Neuron (in vitro differentiated cells): ENCODE data around the gene PARD3B.

Source experiments
- H2AFZ ChIP-seq: one replicate; pipeline ENCODE4 v1.6.1; 2013; ENCODE audit warnings: low read depth, mild to moderate bottlenecking, inconsistent platforms, low read length, moderate library complexity
- H3K27me3 ChIP-seq: one replicate; pipeline ENCODE4 v1.6.1; 2013; ENCODE audit warnings: low read length; ENCODE audit not compliant: insufficient read depth
- H3K36me3 ChIP-seq: one replicate; pipeline ENCODE4 v1.6.1; 2013; ENCODE audit warnings: low read length; ENCODE audit not compliant: insufficient read depth
- H3K4me1 ChIP-seq: one replicate; pipeline ENCODE4 v1.6.1; 2013; ENCODE audit warnings: low read length; ENCODE audit not compliant: insufficient read depth
- H3K4me3 ChIP-seq: 2 replicates; pipeline ENCODE4 v1.5.1; 2013; ENCODE audit warnings: mild to moderate bottlenecking, low read length, moderate library complexity
- H3K9me3 ChIP-seq: one replicate; pipeline ENCODE4 v1.6.1; 2013; ENCODE audit warnings: low read length

PARD3B gene

DNA sequence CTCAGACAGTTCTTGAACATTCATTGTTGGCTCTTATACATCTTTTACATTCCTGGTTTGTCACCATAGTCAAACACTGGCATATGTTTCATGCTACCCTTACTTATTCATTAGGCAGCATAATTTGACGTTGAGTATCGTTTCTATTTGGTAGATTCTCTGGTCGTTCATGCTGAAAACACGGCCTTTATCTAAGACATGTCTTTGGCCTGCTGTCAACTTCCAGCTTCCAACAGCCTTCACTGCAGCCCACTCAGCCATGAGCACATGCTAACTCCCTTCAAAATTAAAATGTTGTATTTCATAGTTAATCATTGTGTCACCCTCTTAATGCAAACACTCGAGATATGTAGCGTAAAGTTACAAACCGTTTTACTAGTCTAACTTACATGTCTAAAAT is 644.0 kb downstream of the PARD3B start:
- Histone ChIP-seq H3K9me3 (no peaks in the 10 kb centered on the region), H3K27me3 (no peaks in the 10 kb centered on the region), H2AFZ (no peak overlapping the region), H3K4me1 (peaks cover 19% of the 10 kb centered on the region), H3K4me3 (no peak overlapping the region), H3K36me3 (peaks cover 6% of the 10 kb centered on the region)

- Histone ChIP-seq H3K4me3 (no peak overlapping the region), H2AFZ (no peak overlapping the region), H3K4me1 (peaks cover 19% of the 10 kb centered on the region), H3K9me3 (no peaks in the 10 kb centered on the region), H3K36me3 (peaks cover 6% of the 10 kb centered on the region), H3K27me3 (no peaks in the 10 kb centered on the region)
Measured at GRCh38 chr2:205190528-205190927, 645.3 kb downstream of the PARD3B start.

DNA sequence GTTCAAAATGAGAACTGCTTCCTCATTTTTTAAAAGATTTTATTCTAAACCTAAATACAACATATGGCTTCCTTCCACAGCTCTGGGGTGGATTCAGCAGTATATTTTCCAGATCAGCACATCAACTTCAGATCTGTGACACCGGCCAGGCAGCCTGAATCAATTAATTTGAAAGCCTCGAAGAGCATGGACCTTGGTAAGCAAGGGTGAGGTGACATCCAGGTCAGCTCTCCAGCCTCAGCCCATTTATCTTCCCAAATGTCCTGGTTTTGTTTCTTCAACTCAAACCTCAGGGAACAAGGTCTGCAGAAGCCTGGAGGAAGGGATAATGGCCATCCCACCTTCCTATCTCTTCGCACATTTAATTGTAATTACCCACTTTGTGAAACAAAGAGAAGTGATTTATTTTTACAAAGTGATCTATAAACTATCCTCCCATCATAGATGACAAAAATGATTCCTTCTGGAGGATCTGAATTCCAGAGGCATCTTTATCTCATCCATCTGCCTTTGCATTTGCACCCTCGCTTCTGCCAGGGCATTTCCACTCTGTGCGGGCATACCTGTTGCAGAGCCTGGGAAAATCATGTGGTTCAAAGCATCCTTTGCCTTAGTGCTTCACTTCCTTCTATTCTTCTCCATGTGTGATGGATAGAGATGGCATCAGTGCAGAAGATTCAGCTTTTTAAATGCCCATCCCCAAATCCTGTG is 648.0 kb downstream of the PARD3B start:
- no peaks in the 10 kb centered on the region for H3K9me3 ChIP-seq
- H3K4me1 ChIP-seq: peaks cover 18% of the 10 kb centered on the region
- peaks cover 6% of the 10 kb centered on the region for H3K36me3 ChIP-seq
- no peak overlapping the region for H3K4me3 ChIP-seq
- H2AFZ ChIP-seq: no peak overlapping the region
- H3K27me3 ChIP-seq: no peaks in the 10 kb centered on the region

GRCh38 chr2:205193836-205194228 is 648.6 kb downstream of the PARD3B start:
- no peaks in the 10 kb centered on the region for H3K27me3 ChIP-seq
- H3K36me3 ChIP-seq: peaks cover 6% of the 10 kb centered on the region
- no peak overlapping the region for H3K4me3 ChIP-seq
- H2AFZ ChIP-seq: no peak overlapping the region
- H3K9me3 ChIP-seq: no peaks in the 10 kb centered on the region
- peaks cover 13% of the 10 kb centered on the region for H3K4me1 ChIP-seq

- H3K9me3 ChIP-seq: no peaks in the 10 kb centered on the region
- H3K36me3 ChIP-seq: peaks cover 5% of the 10 kb centered on the region
- no peak overlapping the region for H2AFZ ChIP-seq
- H3K4me3 ChIP-seq: no peak overlapping the region
- peaks cover 5% of the 10 kb centered on the region for H3K4me1 ChIP-seq
- H3K27me3 ChIP-seq: no peaks in the 10 kb centered on the region
Measured at GRCh38 chr2:205197468-205198139, 652.3 kb downstream of the PARD3B start.

DNA sequence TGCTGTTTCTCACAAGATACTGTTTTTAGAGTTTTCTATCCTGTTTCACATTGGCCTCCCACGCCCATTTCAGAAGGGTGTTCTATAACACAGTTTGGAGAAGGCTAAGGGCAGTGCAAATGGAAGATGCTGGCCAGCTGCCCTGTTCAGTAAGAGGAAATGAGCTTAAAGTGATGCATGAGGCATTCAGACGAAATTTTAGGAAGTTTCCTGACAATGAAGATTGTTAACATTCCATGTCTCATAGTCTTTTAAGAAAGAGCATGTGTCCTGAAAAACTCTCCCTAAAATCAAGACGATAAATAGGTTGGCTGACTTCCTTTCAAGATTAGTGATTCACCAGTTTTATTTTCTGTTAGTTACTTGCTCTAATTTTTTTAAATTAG is 652.9 kb downstream of the PARD3B start:
- Histone ChIP-seq H3K27me3 (no peaks in the 10 kb centered on the region), H2AFZ (no peak overlapping the region), H3K36me3 (peaks cover 4% of the 10 kb centered on the region), H3K4me3 (no peak overlapping the region), H3K9me3 (no peaks in the 10 kb centered on the region), H3K4me1 (peaks cover 5% of the 10 kb centered on the region)

GRCh38 chr2:205199165-205199850 is 654.0 kb downstream of the PARD3B start:
- Histone ChIP-seq H3K4me3 (no peak overlapping the region), H2AFZ (no peak overlapping the region), H3K27me3 (no peaks in the 10 kb centered on the region), H3K36me3 (no peaks in the 10 kb centered on the region), H3K9me3 (no peaks in the 10 kb centered on the region), H3K4me1 (peaks cover 5% of the 10 kb centered on the region)

DNA sequence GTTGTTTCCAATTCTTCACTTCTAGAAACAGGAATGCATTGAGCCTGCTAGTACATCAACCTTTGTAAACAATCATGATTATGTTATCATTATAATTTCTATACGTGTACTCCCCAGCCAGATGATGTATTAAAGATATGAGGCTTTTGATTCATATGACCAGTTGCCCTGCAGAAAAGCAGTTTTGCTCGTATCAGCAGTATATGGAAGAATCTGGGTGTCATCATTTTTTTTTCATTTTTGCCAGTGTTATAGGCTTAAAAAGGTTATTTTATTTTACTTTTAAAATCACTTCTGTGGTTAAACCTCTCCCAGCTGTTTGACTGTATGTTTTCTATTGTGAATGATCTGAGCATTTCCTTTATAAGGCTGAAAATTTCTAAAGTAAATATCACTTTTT is 665.2 kb downstream of the PARD3B start:
- H3K36me3 ChIP-seq: no peaks in the 10 kb centered on the region
- no peaks in the 10 kb centered on the region for H3K27me3 ChIP-seq
- H3K9me3 ChIP-seq: no peaks in the 10 kb centered on the region
- no peak overlapping the region for H2AFZ ChIP-seq
- no peaks in the 10 kb centered on the region for H3K4me1 ChIP-seq
- H3K4me3 ChIP-seq: no peak overlapping the region

DNA sequence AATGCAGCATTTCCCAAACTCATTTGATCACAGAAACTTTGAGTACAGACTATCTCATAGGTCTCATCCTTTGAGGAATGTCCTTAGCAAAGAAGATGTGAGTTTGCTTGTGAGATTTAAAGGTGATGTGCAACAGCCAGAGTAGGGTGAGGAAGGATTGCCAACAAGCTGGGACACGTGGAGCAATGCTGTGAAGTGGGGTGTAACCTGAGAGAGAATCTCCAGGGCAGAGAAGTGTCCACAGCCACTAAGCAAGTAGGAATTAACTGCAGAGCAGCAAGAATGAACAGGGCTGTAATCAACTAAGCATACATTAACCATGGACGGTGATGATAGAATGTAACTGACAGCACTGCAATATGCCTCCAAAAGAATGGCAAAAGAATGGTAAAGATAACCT is 667.1 kb downstream of the PARD3B start:
- H3K4me3 ChIP-seq: no peak overlapping the region

DNA sequence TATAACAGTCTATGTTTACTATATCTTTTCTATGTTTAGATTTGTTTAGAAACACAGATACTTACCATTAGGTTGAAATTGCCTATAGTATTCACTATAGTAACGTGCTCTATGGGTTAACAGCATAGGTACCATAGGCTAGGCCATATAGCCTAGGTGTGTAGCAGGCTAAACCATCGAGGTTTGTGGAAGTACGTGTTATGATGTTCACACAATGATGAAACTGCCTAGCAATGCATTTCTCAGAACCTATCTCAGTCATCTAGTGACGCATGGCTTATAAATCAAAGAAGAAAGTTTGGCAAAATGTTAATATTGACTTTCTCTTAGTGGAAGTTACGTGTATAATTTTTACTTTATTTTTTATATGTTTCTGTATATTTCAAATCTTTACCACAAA is 670.8 kb downstream of the PARD3B start:
- Histone ChIP-seq H3K9me3 (no peaks in the 10 kb centered on the region), H3K4me3 (no peak overlapping the region), H3K27me3 (no peaks in the 10 kb centered on the region), H2AFZ (no peak overlapping the region), H3K36me3 (no peaks in the 10 kb centered on the region), H3K4me1 (no peaks in the 10 kb centered on the region)

More for the DNA sequence above, 667.1 kb downstream of the PARD3B start:
- no peaks in the 10 kb centered on the region for H3K9me3 ChIP-seq
- H3K27me3 ChIP-seq: no peaks in the 10 kb centered on the region
- no peak overlapping the region for H2AFZ ChIP-seq
- no peaks in the 10 kb centered on the region for H3K36me3 ChIP-seq
- H3K4me1 ChIP-seq: no peaks in the 10 kb centered on the region

- Histone ChIP-seq H3K36me3 (no peaks in the 10 kb centered on the region), H3K4me3 (no peak overlapping the region), H3K4me1 (no peaks in the 10 kb centered on the region), H2AFZ (no peak overlapping the region), H3K9me3 (no peaks in the 10 kb centered on the region), H3K27me3 (no peaks in the 10 kb centered on the region)
Measured at GRCh38 chr2:205216580-205216979, 671.3 kb downstream of the PARD3B start.

- H3K9me3 ChIP-seq: no peaks in the 10 kb centered on the region
- H3K4me3 ChIP-seq: no peak overlapping the region
Measured at GRCh38 chr2:205217004-205217403, 671.7 kb downstream of the PARD3B start.

DNA sequence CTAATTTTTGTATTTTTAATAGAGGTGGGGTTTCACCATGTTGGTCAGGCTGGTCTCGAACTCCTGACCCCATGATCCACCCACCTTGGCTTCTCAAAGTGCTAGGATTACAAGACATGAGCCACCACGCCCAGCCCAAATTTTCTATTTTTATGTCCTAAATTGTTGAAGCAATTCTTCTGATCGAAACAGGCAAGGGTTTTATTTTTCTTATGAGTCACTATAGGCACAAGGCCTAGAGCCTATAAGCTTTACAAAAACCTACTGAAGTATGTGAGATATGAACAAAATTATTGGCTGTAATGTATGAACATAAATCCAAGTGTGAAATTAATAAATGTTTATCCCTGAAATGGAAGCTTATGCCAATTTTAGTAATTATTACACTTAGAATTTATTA is 672.8 kb downstream of the PARD3B start:
- H2AFZ ChIP-seq: no peak overlapping the region

More at GRCh38 chr2:205217004-205217403, 671.7 kb downstream of the PARD3B start:
- Histone ChIP-seq H2AFZ (no peak overlapping the region), H3K36me3 (no peaks in the 10 kb centered on the region), H3K27me3 (no peaks in the 10 kb centered on the region), H3K4me1 (no peaks in the 10 kb centered on the region)

More for the DNA sequence above, 672.8 kb downstream of the PARD3B start:
- Histone ChIP-seq H3K4me1 (no peaks in the 10 kb centered on the region), H3K36me3 (no peaks in the 10 kb centered on the region), H3K9me3 (no peaks in the 10 kb centered on the region), H3K27me3 (no peaks in the 10 kb centered on the region), H3K4me3 (no peak overlapping the region)
